Cardiac fibroblast (primary cell): ENCODE measurements around the gene ZNF83.
"Not testable (repeated sequence)": the region's sequence is repeated elsewhere in the genome, so short reads cannot be mapped to it uniquely, and the experiment has no call there.

Experiments used
- DNase-seq, 2 donors: peaks; one replicate each; pipeline versions ENCODE4 v3.0.0 to v3.0.0-alpha.2; 2010; ENCODE audit warnings: low read depth in 2 of 2
- H3K4me3 ChIP-seq, 2 donors: replicated peaks in 1 of 2; 1 replicate in 1 of 2; 2 replicates in 1 of 2; pipeline ENCODE4 v1.5.1; 2011; ENCODE audit warnings: low read depth in 2 of 2, low read length in 2 of 2, mild to moderate bottlenecking in 2 of 2, moderate library complexity in 1 of 2
- TF ChIP-seq, protein P1 (sequence below): IDR thresholded peaks from one replicate; pipeline ENCODE4 v1.5.1; 2011; ENCODE audit warnings: low read depth, mild to moderate bottlenecking, low read length, inconsistent platforms

ZNF83 gene

DNA sequence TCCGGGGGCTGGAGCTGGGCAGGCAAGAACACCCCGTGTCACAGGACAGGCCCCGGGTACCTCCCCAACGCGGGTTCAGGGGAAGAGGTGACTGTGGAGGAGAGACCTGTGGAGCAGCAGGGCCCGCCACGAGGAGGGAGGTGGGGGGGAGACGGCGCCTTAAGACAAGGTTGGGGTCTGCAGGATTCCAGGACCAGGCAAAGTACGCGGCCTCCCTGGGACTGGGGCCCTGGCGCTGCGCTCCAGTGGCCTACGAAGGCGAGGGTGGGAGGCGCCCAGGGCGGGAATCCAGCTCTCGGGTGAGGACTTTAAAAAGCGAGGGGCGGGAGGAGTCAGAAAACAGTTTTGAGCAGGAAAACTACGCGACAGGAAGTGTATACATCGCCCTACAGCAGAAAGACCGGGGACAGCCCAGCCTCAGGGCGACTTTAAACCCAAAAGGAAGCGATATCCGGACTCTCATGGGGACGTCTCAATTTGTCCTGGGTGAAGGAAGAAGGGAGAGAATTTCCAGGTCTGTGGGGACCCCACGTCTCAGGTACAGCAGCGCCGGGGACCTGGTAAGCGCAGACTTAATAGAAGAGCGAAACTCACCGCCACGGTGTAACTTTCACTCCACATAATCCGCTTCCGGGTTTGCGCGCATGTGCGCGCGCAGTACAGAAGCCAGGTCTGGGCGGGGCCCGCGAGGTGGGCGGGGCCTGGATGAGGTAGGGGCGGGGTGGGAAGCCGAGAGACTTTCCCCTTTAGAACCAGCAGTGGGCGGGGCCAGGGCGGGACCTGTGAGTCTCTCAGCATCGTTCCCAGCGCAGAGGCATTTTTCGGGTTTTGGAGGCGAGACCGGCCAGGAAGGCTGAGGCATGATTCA is at the start of gene ZNF83:
ZNF83 (minus strand) TSS at position 638 of the 868 bp plus-strand sequence.
- peak within 1 kb of the TSS; percentile 65 to 78 for H3K4me3 ChIP-seq
- TF ChIP-seq, protein P1, sequence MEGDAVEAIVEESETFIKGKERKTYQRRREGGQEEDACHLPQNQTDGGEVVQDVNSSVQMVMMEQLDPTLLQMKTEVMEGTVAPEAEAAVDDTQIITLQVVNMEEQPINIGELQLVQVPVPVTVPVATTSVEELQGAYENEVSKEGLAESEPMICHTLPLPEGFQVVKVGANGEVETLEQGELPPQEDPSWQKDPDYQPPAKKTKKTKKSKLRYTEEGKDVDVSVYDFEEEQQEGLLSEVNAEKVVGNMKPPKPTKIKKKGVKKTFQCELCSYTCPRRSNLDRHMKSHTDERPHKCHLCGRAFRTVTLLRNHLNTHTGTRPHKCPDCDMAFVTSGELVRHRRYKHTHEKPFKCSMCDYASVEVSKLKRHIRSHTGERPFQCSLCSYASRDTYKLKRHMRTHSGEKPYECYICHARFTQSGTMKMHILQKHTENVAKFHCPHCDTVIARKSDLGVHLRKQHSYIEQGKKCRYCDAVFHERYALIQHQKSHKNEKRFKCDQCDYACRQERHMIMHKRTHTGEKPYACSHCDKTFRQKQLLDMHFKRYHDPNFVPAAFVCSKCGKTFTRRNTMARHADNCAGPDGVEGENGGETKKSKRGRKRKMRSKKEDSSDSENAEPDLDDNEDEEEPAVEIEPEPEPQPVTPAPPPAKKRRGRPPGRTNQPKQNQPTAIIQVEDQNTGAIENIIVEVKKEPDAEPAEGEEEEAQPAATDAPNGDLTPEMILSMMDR: no peak
- peak; percentile 96 for DNase-seq

DNA sequence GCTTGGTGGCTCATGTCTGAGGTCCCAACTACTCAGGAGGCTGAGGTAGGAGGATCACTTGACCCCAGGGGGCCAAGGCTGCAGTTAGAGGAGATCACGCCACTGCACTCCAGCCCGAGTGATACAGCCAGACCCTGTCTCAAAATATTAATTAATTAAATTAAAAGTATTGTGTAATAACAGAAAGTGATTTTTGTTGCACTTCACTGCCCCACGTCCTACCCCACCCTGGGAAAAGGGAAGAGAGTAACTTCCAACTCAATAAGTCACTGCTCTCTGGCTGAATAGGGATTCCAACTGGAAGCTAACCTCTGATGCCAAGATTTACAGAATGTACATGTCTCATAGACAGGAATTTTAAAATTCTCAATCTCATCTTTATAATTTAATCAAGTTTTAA is 49.5 kb upstream of the ZNF83 start:
- DNase-seq: no peak
- TF ChIP-seq, protein P1: no peak
- H3K4me3 ChIP-seq: no peak overlapping the region

DNA sequence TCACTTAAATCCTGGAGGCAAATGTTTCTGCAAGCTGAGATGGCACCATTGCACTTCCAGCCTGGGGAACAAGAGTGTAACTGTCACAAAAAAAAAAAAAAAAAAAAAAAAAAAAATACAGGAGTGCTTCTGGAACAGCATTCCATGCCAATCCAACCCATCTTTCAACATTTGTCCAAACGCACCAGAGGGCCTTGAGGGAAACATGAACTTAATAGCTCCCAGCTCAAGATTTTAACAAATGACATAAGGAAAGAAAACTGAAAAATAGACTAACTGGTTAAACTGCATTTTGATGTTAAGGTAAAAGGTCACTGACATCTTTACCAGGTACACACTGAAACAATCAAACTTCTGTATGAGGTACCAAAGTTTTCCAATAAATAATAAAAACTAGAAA is 47.7 kb upstream of the ZNF83 start:
- DNase-seq: no peak
- no peak overlapping the region for H3K4me3 ChIP-seq
- TF ChIP-seq, protein P1: no peak

DNA sequence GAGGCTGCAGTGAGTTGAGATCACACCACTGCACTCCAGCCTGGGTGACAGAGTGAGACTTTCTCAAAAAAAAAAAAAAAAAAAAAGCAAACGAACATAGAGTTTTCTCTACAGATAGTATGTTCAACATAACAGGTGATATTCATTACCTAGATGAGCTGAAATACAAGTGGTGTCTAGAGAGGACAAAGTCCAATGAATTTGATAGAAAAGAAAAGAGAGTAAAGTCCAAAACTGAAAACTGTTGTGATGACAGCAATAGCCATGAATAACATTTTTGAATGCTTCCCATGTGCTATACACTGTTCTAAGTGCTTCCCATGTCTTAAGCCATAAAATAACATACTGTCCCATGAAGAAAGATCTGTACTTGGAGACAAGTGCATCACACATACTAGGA is 43.1 kb upstream of the ZNF83 start:
- H3K4me3 ChIP-seq, DNase-seq: not testable (repeated sequence)

DNA sequence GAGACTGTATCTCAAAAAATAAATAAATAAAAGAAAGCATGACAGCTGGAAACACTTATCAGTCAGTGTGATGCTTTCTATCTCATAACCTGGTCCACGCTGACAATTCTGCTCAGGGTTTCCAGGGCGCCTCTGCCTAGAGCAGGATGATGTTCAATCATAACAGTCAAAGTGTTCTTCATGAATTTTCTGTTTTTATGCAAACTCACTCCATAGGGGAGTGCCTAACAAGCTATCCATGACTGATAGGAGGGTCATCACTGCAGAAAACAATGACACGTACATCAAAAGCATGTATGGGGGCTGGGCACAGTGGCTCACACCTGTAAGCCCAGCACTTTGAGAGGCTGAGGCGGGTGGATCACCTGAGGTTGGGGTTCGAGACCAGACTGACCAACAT is 41.4 kb upstream of the ZNF83 start:
- no peak for DNase-seq
- TF ChIP-seq, protein P1: no peak
- no peak overlapping the region for H3K4me3 ChIP-seq

DNA sequence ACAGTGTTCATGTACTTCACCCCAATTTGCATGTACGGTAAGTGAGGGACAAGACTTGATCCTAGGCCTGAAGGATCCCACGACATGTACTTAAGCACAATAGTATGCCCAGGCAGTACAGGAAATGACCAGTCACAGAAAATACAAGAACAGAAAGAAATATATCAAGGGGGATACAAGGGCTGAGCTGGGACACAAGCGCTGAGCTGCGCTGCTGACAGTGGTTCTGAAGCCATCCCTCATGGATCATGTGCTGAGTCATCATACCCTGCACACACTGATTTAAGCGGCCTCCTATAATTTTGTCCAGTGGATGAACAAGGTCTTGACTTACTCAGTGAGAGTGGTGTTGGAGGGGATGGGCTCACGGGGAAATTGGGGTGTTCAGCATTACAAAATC is 37.1 kb upstream of the ZNF83 start:
- DNase-seq: not testable (repeated sequence)

DNA sequence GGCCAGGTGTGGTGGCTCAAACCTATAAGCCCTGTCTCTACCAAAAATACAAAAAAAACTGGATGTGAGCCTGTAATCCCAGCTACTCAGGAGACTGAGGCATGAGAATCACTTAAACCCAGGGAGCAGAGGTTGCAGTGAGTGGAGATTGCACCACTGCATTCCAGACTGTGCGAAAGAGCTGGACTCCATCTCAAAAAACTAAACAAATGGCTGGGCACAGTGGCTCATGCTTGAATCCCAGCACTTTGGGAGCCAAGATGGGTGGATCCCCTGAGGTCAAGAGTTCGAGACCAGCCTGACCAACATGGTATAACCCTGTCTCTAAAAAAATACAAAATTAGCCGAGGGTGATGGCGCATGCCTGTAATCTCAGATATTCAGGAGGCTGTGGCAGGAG is 34.9 kb upstream of the ZNF83 start:
- DNase-seq: peak; percentile 16 to 19
- H3K4me3 ChIP-seq: no peak overlapping the region
- TF ChIP-seq, protein P1: no peak

More for the DNA sequence above, 37.1 kb upstream of the ZNF83 start:
- not testable (repeated sequence) for H3K4me3 ChIP-seq

DNA sequence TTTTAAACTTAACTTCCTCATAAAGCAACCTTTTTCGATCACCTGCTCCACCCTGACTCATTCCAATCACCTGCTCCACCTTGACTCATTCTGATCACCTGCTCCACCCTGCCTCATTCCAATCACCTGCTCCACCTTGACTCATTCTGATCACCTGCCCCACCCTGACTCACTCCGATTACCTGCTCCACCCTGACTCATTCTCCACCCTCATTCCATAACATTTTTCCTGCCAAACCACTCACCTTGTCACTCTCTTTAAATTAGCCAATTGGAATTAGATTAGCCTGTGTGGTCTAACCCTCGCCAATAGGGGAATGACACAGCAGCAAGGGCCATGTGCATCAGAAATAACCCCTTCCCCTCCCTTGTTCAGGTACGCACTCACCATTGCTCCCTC is 31.9 kb upstream of the ZNF83 start:
- TF ChIP-seq, protein P1: no peak
- no peak for DNase-seq
- no peak overlapping the region for H3K4me3 ChIP-seq
